Chondrocyte (in vitro differentiated cells): ENCODE measurements around the gene RGS3. TPM values are rescaled to one million over a fixed set of nuclear protein-coding genes. Genes with fewer than 3 reads are reported as not detected.
A peak's percentile ranks its signal among the peaks of the same experiment; 100 is the strongest.

Experiments used
- DNase-seq: peaks from one replicate; pipeline ENCODE4 v3.0.0; 2021; ENCODE audit warnings: mixed read lengths, low spot score
- H3K27ac Mint-ChIP-seq: one replicate; pipeline ENCODE4 v1.8.0; 2021; ENCODE audit warnings: mild to moderate bottlenecking, moderate library complexity, mixed read lengths; ENCODE audit not compliant: unreplicated experiment
- H3K27me3 Mint-ChIP-seq: 2 replicates; pipeline ENCODE4 v1.8.0; 2021; ENCODE audit warnings: low read depth, mixed read lengths
- H3K36me3 Mint-ChIP-seq: 2 replicates; pipeline ENCODE4 v1.8.0; 2021; ENCODE audit warnings: low read depth, mixed read lengths
- H3K4me1 Mint-ChIP-seq: 2 replicates; pipeline ENCODE4 v1.8.0; 2021; ENCODE audit warnings: low read depth, mild to moderate bottlenecking, mixed read lengths
- H3K4me3 Mint-ChIP-seq: one replicate; pipeline ENCODE4 v1.8.0; 2021; ENCODE audit warnings: mild to moderate bottlenecking, moderate library complexity, mixed read lengths; ENCODE audit not compliant: unreplicated experiment
- H3K9me3 Mint-ChIP-seq: 2 replicates; pipeline ENCODE4 v1.8.0; 2021; ENCODE audit warnings: low read depth, mixed read lengths
- CTCF ChIP-seq: fragments of 200-600 bp; sonication (generic); IDR thresholded peaks from 2 replicates; pipeline ENCODE4 v1.5.0; 2021; ENCODE audit warnings: antibody characterized with exemption, mild to moderate bottlenecking, moderate library complexity
- total RNA-seq: library from RNA; stranded (reverse); gene quantifications from 3 replicates; pipeline ENCODE4 v1.2.1, GENCODE V29; 2021

Gene RGS3
- total RNA-seq, 1 donor from 2014 or later: 55.2 TPM

GRCh38 chr9:113606510-113606909 is 143.0 kb downstream of the RGS3 start:
- no peaks in the 10 kb centered on the region for H3K9me3 Mint-ChIP-seq
- H3K4me1 Mint-ChIP-seq: peaks cover 34% of the 10 kb centered on the region
- TF ChIP-seq CTCF: no peak
- no peak for DNase-seq
- H3K4me3 Mint-ChIP-seq: no peak overlapping the region
- no peaks in the 10 kb centered on the region for H3K27me3 Mint-ChIP-seq
- H3K36me3 Mint-ChIP-seq: no peaks in the 10 kb centered on the region
- H3K27ac Mint-ChIP-seq: no peak overlapping the region

DNA sequence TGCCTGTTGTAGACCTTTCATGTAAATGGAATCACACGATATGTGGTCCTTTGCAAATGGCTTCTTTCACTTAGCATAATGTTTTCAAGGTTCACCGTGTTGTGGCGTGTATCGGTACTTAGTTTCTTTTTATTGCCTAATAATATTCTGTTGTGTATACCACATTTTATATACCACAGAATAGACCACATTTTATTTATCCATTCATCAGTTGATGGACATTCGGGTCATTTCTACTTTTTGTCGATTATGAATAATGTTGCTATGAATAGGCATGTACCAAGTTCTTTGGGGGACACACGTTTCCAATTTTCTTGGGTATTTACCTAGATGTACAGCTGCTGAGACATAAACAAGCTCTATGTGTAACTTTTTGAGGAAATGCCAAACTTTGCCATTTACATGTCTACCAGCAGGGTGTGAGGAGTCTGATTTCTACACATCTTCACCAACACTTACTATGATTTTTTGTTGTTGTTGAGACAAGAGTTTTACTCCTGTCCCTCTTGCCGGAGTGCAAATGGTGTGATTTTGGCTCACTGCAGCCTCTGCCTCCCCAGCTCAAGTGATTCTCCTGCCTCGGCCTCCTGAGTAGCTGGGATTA is 144.7 kb downstream of the RGS3 start:
- peaks cover 18% of the 10 kb centered on the region for H3K4me1 Mint-ChIP-seq
- H3K27ac Mint-ChIP-seq: no peak overlapping the region
- no peaks in the 10 kb centered on the region for H3K27me3 Mint-ChIP-seq
- DNase-seq: no peak
- H3K4me3 Mint-ChIP-seq: no peak overlapping the region
- H3K36me3 Mint-ChIP-seq: no peaks in the 10 kb centered on the region
- TF ChIP-seq CTCF: peak; percentile 34
- no peaks in the 10 kb centered on the region for H3K9me3 Mint-ChIP-seq

DNA sequence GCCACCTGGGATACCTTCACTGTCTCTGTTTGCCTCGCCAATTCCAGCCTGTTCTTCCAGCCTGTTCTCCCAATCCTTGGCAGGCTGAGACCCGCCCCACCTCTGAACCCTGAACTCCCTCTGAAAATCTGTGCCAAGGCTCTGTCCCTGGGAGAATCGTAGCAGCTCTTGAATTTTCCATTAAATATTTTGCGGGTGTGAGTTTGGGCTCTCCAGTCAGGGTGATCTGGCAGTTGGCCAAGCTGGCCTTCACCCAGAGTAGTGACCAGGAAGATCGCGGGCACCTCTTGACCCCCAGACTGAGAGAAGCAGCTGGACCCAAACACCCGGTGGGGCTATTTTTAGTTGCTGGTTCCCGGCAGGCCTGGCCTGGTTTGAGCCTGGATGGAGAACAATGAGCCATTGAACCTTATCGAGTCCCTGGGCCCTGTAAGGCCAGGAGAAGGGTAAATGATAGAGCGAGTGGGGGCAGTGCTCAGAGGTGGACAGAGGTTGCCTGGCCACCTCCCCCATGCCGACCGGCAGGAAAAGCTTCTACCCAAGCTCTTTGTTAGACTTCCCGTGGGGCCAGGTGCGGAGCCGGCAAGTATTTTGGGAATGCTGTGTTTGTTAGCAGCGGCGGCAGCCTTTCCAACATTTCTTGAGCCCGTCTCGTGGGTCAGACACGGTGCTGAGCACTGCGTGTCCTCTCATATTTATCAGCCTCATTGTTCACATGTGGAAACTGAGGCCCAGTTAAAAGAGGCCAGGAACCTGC is 146.2 kb downstream of the RGS3 start:
- Mint-ChIP-seq H3K27ac (peak overlapping the region; percentile 63), H3K4me3 (no peak overlapping the region), H3K27me3 (no peaks in the 10 kb centered on the region), H3K4me1 (peaks cover 28% of the 10 kb centered on the region), H3K36me3 (no peaks in the 10 kb centered on the region), H3K9me3 (no peaks in the 10 kb centered on the region)
- DNase-seq: peak; percentile 67
- no peak for TF ChIP-seq CTCF

GRCh38 chr9:113611461-113612215 is 148.1 kb downstream of the RGS3 start:
- Mint-ChIP-seq H3K4me1 (peaks cover 47% of the 10 kb centered on the region), H3K36me3 (no peaks in the 10 kb centered on the region), H3K4me3 (no peak overlapping the region), H3K27ac (no peak overlapping the region), H3K9me3 (no peaks in the 10 kb centered on the region), H3K27me3 (no peaks in the 10 kb centered on the region)
- no peak for TF ChIP-seq CTCF
- peak; percentile 53 for DNase-seq

- H3K27ac Mint-ChIP-seq: no peak overlapping the region
- no peaks in the 10 kb centered on the region for H3K9me3 Mint-ChIP-seq
- no peaks in the 10 kb centered on the region for H3K36me3 Mint-ChIP-seq
- peaks cover 47% of the 10 kb centered on the region for H3K4me1 Mint-ChIP-seq
- H3K27me3 Mint-ChIP-seq: no peaks in the 10 kb centered on the region
- no peak for TF ChIP-seq CTCF
- H3K4me3 Mint-ChIP-seq: no peak overlapping the region
- DNase-seq: peak; percentile 83
Observed at GRCh38 chr9:113612216-113612747, 148.8 kb downstream of the RGS3 start.
